DMS114 treated with DMSO at 0.1 percent for 48 hours (cell line): ENCODE data around the gene GNG7.
"Not testable (repeated sequence)": the region's sequence is repeated elsewhere in the genome, so short reads cannot be mapped to it uniquely, and the experiment has no call there.

Experiments used
- DNase-seq: peaks from one replicate; lab custom pipeline; 2025; ENCODE audit not compliant: unreplicated experiment; lab: John Stamatoyannopoulos, UW

The GNG7 gene

GRCh38 chr19:2606774-2607173 is 95.7 kb downstream of the GNG7 start:
- DNase-seq = not testable (repeated sequence)

- not testable (repeated sequence) for DNase-seq
These were observed 96.6 kb downstream of the GNG7 start for GRCh38 chr19:2605889-2606288.

GRCh38 chr19:2604747-2605329 is 97.7 kb downstream of the GNG7 start:
- no peak for DNase-seq

GRCh38 chr19:2603334-2603733 is 99.2 kb downstream of the GNG7 start:
- DNase-seq = no peak

- DNase-seq = peak; percentile 45
These were observed 99.9 kb downstream of the GNG7 start for GRCh38 chr19:2602391-2603181.

- no peak for DNase-seq
These were observed 101.3 kb downstream of the GNG7 start for GRCh38 chr19:2600914-2601870.

- DNase-seq = no peak
These were observed 108.2 kb downstream of the GNG7 start for GRCh38 chr19:2594319-2594718.

- DNase-seq = no peak
These were observed 109.7 kb downstream of the GNG7 start for GRCh38 chr19:2592824-2593223.

- no peak for DNase-seq
These were observed 110.8 kb downstream of the GNG7 start for GRCh38 chr19:2591537-2592291.

- no peak for DNase-seq
These were observed 111.7 kb downstream of the GNG7 start for GRCh38 chr19:2590630-2591399.

- DNase-seq = no peak
These were observed 113.1 kb downstream of the GNG7 start for GRCh38 chr19:2589441-2589840.

GRCh38 chr19:2588081-2588777 is 114.3 kb downstream of the GNG7 start:
- no peak for DNase-seq

- DNase-seq = no peak
These were observed 115.3 kb downstream of the GNG7 start for GRCh38 chr19:2587001-2587719.

GRCh38 chr19:2586196-2586595 is 116.3 kb downstream of the GNG7 start:
- no peak for DNase-seq

- DNase-seq = no peak
These were observed 118.5 kb downstream of the GNG7 start for GRCh38 chr19:2584002-2584401.

GRCh38 chr19:2582984-2583956 is 119.2 kb downstream of the GNG7 start:
- DNase-seq = no peak

GRCh38 chr19:2580396-2580795 is 122.1 kb downstream of the GNG7 start:
- DNase-seq = not testable (repeated sequence)
